KG1 (cell line): Measurements from ENCODE around the gene MAGI1.

Source experiments
- DNase-seq: peaks from one replicate; lab custom pipeline; 2025; lab: John Stamatoyannopoulos, UW

MAGI1 gene

DNA sequence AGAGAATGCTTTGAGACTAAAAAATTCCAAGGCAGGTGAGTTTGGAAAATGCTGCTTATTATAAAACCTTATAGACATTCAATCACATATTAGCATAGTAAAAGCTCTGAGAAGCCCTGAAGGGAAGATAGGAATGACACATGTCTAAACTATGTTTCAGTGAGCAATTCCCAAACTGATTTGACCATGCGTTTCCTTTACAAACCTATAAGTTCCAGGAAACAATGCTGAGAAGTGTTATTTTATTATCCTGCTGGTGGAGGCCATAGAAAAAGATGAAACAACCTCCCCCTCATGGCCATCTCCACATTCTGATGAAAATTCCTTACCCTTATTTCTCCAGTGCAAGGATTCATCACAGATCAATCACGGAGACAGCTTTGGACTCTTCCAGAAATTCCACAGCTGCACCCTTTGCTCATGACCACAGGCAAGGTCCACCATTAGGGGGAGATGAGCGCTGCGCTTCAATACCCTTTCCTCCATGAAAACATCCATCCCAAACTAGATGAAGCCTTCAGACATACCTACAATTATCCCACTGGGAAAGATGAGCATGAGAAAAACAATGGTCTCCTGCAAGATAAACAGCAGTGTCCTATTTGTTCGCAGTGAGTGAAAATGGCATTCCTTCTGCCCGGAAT is 372.1 kb downstream of the MAGI1 start:
- DNase-seq = no peak

- no peak for DNase-seq
Measured at GRCh38 chr3:65665915-65666314, 372.8 kb downstream of the MAGI1 start.

- no peak for DNase-seq
Measured at GRCh38 chr3:65664931-65665330, 373.8 kb downstream of the MAGI1 start.

DNA sequence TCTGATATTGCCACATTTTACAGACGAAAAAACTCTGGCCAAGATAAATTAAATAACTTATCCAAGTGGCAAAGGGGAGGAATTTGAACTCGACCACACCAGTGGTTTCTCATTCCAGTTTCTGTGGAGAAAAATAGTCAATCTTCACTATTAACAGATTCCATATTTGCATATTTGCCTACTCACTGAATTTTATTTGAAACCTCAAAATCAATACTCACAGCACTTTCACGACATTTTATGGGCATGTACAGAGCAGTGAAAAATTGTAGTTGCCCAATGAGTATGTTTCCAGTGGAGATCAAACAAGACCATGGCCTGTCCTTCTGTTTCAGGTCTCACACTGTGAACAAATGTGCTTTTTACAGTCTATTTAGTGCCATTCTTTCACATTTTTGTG is 374.3 kb downstream of the MAGI1 start:
- no peak for DNase-seq

- no peak for DNase-seq
Measured at GRCh38 chr3:65662095-65662494, 376.6 kb downstream of the MAGI1 start.

DNA sequence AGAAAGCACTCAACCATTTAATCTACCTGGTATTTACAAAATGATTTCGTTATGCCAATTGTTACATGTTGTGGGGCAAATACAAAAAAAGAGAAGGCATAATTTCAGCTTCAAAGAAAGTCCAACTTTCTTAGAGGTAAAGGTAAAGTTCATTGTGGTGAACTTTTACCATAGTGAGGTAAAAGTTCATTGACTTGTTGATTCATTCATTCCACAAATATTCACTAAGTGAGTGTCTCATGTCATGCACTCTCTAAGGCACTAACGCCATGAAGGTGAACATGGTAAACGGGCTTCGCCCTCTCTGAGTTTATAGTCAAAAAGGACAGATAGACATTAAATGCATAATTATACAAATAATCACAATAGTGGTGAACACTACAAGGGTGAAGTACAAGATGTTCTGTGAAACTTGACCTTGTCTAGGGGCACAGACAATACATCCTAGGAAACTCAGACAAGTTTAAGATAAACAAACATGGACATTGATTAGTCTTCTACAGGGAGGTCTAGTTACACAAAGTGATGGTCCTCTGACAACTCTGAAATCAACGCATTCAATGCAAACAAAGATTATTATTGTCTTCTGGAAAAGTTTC is 378.6 kb downstream of the MAGI1 start:
- DNase-seq = no peak

- DNase-seq = no peak
Measured at GRCh38 chr3:65659396-65659795, 379.3 kb downstream of the MAGI1 start.

- DNase-seq = no peak
Measured at GRCh38 chr3:65658401-65658800, 380.3 kb downstream of the MAGI1 start.

DNA sequence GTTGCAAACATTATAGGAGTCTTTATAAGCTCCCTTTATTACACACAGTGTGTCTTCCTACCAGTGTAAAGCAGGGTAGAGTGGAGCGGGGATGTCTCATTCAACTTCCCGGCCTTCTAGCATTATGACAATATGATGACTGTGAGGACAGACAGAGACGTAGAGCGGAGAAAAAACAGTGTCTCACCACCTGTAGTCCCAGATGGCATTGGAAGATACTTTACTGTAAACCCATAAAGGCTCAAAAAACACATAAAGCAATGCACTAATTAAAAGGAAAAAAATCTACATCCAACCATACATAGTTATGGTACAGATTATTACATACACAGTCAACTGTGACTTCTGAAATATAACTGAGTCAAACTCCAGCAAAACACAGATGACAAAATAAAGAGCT is 383.7 kb downstream of the MAGI1 start:
- DNase-seq = no peak

DNA sequence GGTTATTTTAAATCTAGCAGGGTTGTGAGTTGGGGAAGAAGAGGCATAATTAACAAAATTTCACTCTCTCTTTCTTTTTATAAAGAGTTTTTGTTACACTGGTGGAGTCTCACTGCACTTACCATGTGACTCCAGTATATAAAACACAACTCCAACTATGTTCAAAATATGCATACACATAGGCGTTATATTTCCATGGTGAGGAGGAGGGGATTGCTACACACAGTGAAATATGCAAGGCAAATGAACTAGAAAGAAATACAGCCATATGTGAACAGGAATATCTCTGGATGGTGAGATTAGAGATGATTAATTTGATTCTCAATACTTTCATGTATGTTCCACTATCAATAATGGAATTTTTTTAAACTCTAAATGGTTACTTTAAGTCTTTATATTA is 385.0 kb downstream of the MAGI1 start:
- DNase-seq = no peak

GRCh38 chr3:65650247-65650646 is 388.5 kb downstream of the MAGI1 start:
- no peak for DNase-seq

- no peak for DNase-seq
Measured at GRCh38 chr3:65647369-65647768, 391.3 kb downstream of the MAGI1 start.

DNA sequence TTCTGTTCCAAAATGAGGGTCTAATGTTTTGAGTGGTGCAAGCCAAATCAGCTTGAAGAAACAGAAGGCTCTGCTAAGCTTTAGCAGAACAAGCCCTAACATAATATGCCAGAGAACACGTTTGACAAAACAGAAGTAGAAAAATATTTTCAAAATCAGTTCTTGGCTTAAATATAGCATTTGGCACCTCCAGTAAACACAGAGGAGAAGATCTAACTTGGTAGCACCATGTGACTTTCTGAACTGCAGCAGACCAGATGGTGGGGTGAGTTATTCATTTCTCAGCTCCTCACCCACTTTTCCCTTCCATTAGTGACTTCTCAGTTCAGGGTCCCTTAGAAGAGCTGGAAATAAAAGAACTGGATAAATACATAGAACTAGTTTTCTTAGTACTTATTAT is 395.8 kb downstream of the MAGI1 start:
- no peak for DNase-seq

DNA sequence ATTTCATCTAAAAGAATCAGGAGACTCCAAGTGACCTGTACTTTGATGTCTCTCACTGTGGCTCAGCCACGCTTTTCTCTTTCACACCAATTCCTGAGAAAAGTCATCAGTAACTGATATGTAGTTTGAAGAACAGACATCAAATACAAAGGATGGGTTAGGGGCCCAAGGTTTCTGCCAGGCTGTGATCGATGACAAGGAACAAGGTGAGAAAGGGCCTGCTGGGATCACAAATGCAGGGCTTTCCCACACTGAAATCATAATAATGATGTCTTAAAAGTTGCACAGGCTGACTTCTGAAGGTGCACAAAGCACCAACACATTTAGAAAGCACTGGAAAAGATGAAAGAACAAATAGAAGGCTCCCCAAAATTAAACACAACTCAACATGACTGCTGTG is 396.9 kb downstream of the MAGI1 start:
- no peak for DNase-seq

- no peak for DNase-seq
Measured at GRCh38 chr3:65641045-65641444, 397.7 kb downstream of the MAGI1 start.

DNA sequence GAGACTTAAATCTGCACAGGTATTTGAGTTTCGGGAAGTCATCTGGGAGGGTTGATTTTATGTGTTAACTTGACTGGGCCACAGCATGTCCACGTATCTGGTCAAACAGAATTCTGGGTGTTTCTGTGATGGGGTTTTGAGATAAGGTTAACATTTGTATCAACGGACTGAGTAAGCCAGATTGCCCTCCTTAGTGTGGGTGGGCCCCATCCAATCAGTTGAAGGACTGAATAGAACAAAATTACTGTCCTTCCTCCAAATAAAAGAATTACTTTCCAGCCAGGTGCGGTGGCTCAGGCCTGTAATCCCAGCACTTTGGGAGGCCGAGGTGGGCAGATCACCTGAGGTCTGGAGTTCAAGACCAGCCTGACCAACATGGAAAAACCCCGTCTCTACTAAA is 399.3 kb downstream of the MAGI1 start:
- no peak for DNase-seq

DNA sequence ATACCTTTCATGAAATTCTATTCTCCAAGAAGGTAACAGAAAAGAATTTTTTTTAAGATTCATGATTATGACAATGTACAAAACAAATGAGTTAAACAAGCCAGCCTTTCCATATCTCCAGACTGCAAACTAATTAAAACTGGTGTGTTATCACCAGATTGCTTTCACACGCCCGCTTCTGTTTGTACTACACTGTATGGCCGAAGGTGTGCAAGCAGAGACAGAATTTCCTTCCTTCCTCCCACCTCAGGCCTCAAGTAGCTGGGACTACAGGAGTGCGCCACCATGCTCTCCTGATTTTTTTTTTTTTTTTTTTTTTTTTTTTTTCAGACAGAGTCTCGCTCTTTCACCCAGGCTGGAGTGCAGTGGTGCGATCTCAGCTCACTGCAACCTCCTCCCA is 400.4 kb downstream of the MAGI1 start:
- DNase-seq = no peak

GRCh38 chr3:65636326-65636725 is 402.4 kb downstream of the MAGI1 start:
- DNase-seq = no peak

GRCh38 chr3:65635657-65636056 is 403.1 kb downstream of the MAGI1 start:
- no peak for DNase-seq

DNA sequence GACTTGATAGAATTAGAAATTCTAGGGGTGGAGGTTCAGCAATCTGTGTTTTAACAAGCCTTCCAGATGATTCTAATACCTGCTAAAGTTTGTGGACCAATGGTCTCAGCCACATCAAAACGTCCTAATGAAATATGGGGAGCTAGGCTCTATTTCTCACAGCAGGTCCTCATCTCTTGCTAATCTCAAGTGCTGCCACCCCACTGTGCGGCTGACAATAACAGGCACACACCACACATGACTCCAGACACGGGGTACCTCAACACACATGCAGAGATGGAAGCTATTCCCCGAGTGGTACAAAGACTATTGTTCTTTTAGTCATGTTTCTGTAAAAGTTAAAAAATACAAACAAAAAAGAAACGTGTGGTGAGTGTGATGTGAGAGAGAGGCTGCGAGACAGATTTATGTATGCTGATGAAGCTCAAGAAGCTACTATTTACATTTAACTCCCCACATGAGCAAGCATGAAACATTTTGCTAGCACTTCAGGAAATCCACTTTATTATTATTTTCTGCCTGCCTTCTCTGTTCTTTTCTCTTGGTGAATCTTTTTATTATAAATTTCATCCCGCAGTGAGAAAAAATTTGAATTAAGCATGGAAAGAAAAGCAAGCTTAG is 405.6 kb downstream of the MAGI1 start:
- no peak for DNase-seq

DNA sequence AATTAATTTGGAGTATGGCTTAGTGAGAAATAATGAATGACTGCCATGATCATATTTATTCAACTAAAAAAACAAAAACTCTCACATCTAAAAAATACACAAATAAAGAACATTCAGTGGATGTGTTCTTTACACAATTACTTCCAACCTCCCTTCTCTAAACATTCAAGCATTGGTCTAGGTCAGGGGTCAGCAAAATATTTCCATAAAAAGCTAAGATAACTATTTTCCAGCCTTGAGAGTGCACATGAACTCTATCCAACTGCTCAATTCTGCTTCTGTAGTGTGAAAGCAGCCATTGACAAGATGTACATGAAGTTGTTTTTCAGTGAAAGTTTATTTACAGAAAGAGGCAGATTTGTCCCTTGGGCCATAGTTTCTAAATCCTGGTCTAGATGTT is 406.3 kb downstream of the MAGI1 start:
- no peak for DNase-seq

DNA sequence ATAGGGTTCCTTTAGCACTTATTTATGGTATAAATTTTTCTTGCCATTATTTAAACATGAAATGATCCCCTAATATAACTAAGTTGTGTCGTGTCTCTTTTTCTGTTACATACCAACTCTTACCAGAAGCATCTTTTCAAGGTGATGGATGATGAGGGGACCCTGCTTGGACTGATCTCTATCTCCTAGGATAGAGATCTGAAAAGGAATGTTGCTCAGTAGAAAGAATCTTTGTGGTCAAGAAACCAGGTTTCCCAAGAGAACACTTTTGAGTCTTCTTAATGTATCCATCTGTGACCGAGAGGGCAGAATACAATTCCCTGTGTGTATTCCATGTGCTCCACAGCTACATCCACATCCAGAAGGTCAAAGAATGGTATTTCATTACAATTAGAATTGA is 409.7 kb downstream of the MAGI1 start:
- no peak for DNase-seq

DNA sequence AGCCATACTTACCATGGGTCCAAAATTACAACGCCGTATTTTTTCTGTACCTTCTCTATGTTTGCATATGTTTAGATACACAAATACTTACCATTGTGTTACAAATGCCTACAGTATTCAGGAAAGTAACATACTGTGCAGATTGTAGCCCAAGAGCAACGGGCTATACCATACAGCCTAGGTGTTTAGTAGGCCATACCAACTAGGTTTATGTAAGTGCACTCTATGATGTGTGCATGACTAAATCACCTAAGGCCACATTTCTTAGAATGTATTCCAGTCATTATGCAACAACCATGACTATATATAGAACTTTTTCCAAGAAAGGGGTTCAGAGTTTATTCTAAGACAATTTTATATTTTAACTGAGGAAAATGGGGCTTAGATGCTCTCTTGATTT is 411.7 kb downstream of the MAGI1 start:
- DNase-seq = no peak

DNA sequence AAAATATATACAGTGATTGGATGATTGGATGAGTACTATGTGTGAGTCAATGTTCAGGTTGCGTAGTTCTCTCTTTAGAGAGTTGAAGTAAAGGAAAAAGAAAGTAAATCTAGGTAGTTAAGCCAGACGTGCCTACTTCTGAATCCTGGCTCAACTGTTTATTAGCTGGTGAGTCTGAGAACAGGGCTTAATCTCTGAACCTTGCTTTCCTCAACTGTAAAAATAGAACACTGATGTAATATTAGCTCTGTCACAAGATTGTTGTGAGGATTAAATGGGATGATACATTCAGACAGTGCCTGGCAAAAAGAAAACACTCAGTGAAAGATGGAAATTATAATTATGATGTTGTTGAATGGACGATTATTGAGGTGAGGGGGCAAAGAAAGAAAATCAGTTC is 413.4 kb downstream of the MAGI1 start:
- no peak for DNase-seq
